HG03196 (cell line): Measurements from ENCODE around the gene ATP2B1.

Experiments used
- ATAC-seq: cut with Tn5 transposase; IDR thresholded peaks from one replicate; pipeline ENCODE4 v1.9.1; 2021; ENCODE audit not compliant: unreplicated experiment

Gene ATP2B1

DNA sequence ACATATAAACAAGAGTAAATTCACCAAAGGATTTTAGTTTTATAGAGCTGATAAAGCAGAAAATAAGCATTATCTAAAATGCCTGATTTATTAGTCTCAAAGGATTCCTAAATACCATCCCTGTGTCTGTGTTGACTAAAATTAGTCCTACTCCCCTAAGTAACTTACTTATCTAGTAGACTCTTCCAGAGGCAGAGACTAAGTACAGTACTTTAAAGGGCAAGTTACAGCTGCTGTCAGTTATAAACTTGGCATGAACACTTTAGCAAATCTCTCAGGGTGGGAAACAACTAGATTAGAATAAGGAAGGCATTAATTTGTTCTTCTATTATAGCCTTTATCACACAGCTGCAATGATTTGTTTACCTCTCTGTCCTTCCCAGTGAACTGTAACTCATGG is 46.0 kb downstream of the ATP2B1 start:
- no peak for ATAC-seq

DNA sequence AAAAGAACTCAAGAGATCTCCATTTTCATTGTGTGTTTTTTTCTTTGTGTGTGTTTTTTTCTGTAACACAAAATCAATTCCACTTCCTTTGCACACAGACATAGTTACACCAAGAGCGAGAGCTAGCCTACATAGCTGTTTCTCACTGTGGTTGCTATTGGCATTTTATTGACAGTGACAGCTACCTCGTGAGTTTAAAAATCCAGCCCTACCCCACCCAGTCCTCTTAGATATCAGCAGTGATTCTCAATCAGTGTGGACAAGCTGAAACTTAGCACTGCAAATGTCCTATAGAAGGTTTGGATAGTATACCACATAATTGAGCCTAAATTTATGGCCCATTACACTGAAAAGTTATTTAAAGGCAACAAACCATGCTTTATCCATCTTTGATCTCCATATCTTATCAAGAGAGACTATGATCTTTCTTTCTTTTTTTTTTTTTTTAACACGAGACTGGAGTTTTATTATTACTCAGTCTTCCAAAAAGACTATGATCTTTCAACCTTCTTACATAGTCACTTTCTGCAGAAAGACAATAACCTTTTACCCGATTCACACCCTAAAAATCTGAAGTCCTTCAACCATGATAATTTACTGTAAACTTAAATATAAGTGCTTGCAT is 46.8 kb downstream of the ATP2B1 start:
- no peak for ATAC-seq

DNA sequence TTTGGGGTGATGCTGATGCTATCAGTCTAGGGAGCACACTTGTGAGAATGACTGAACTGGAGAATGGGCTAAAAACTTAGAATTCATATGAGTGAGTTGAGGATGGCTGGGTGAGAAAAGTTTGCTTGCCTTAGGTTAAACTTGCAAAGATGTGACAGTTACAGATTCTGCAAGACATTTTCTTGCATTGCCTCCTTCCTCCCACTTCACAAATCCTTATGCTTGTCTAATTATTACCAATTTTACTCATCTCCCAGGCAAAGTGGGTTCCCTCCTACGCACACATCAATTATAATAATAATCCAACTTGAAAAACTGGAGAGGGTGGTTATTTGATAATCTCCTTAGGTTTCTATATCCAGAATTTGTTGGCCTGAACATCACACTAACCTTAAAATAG is 50.9 kb downstream of the ATP2B1 start:
- no peak for ATAC-seq

DNA sequence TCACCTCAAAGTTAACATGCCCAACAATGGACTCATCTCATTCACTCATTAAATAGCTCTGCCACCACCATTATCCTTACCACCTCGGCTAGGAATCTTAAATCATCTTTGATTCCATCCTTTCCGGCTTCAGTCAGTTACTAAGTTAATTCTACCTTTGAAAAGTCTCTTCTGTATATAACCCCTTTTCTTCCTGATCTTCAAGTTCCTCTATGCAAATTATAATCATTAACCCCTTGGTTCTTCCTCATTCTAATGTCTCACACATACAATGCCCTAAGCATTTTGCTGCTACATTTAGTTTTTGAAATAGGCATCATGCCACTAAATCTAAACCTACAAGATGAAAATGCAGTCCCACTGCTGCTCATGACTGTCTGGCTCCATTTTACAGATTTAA is 51.6 kb downstream of the ATP2B1 start:
- no peak for ATAC-seq

DNA sequence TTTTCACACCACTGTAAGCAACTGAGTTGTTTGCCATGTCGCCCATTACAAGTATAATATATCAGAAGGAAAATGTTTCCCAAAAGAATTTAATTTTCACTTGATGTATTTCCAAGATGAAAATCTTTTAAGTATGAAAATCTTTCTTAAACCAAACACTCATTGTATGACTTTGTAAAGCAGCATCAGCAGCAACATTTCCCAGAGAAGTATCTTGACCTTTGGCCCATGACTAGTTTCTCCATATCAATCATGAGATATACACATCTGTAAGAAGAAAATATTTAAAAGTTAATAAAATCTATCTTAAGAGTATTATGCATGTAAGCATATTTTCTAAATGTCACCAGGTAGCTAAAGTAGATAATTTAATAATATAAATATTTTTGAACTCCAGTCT is 52.8 kb downstream of the ATP2B1 start:
- ATAC-seq = no peak

DNA sequence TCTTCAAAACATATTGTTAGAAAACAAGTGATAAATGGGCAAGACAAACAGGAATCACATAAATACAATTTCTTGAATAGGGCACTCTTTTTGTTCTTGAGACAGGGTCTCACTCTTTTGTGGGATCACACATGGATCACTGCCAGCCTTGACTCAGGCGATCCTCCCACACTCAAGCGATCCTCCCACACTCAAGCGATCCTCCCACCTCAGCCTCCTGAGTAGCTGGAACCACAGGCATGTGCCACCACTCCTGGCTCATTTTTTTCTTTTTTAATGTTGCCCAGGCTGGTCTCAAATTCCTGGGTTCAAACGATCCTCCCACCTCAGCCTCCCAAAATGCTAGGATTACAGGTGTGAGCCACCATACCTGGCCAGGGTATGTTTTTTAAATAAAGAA is 57.4 kb downstream of the ATP2B1 start:
- ATAC-seq = no peak

DNA sequence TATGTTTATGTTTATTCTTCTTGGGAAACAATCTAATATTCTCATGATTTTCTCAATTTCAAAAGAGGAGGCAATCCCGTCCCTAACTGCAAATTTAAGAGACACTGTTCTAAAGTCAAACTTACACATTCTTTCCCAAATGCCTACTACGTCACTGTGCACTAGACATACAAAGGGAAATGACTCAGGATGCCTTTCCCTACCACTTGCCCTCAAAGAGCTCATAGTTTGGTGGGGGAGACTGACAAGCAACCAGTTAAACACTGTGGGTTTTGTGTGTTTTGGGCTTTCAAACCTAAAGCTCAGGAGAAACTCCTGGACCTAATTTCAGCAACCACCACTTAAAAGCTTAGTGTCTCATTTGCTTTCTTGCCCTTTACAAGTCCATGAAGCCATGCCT is 58.4 kb downstream of the ATP2B1 start:
- no peak for ATAC-seq

DNA sequence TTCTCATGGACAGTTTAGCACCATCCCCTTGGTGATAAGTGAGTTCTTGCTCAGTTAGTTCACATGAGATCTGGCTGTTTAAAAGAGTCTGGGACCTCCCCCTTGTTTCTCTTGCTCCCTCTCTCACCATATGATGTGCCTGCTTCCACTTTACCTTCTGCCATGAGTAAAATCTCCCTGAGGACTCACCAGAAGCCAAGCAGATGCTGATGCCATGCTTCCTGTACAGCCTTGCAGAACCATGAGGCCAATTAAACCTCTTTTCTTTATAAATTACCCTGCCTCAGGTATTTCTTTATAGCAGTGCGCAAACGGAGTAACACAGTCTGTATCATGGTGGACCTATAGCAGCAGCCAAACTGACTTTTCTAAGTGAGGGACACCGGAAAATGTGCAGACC is 58.8 kb downstream of the ATP2B1 start:
- no peak for ATAC-seq

DNA sequence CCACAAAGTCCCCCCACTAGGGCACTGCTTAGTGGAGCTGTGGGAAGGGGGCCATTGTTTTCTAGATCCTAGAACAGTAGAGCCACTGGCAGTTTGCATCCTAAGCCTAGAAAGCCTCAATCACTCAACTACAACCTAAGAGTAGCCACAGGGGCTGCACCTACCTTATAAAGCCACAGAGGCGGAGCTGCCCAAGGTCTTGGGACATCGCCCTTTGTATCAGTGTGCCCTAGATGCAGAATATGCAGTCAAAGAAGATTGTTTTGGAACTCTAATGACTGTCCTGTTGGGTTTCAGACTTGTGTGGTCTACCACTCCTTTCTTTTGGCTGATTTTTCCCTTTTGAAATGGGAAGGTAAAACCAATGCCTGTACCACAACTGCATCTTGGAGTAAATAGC is 59.5 kb downstream of the ATP2B1 start:
- ATAC-seq = no peak

DNA sequence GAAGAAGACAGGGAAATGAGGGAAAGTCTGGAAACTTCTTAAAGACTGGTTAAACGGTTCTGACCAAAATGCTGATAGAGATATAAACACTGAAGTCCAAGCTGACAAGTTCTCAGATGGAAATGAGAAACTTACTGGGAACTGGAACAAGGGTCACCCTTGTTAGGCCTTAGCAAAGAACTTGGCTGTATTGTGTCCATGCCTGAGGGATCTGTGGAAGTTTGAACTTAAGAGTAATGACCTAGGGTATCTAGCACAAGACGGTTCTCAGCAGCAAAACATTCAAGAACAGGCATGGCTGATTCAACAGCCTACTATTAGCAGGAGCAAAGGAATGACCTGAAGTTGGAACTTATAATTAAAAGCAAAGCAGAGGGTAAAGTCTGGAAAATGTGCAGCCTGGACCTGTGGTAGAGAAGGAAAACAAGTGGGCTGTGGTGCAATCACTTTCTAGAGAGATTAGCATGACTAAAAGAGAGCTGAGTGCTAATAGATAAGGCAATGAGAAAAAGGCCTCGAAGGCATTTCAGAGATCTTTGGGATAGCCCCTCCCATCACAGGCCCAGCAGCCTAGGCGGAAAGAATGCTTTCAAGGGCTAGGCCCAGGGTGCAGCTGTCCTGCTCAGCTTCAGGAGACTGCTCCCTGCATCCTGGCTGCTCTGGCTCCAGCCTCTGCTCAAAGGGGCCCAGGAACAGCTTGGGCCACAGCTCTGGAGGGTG is 60.3 kb downstream of the ATP2B1 start:
- no peak for ATAC-seq

DNA sequence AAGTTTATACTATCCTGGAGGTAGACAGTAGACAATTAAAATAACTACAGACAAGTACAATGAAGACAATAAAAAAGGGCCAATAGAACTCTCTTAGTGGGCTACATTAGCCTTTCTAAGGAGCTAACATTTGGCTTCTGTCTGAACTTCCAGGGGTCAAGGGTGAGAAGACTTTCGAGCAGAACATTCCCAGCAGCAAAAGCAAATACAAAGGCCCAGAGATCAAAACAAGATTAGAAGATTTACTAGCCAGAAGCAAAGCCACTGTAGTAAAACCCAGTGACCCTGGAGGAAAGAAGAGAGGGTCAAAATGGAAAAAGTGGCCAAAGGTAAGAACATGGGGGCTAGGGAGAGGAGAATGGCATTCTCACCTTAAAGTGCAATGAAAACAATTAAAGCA is 63.2 kb downstream of the ATP2B1 start:
- ATAC-seq = no peak

DNA sequence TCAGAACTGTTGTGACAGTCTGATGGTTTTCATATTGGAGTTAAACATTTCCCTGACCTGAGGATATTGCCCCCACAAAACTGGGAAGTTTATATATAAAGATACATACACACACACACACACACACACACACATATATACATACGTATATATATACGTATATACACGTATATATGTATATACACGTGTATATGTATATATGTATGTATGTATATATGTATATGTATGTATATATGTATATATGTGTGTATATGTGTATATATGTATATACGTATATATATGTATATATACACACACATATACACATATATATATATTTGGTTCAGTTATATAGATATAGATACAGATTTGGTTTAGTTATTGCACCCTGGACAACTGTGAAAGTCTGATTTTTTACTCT is 65.7 kb downstream of the ATP2B1 start:
- no peak for ATAC-seq

DNA sequence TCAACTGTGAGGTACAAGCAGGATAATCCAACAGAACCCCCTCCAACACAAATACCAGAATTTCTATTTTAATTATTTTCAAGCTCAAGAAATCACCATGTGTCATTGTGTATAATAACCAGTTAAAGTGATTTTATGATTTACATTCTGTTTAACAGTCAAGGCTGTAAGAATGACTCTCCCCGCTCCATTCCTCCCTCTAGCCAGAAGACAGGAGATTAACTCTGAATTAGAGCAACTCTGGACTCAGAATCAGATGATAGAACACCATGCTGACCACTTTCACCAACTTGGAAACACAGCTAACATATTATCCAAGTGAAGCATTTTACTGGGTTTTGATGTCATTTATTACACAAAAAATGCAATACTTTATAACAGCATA is 71.9 kb downstream of the ATP2B1 start:
- no peak for ATAC-seq

DNA sequence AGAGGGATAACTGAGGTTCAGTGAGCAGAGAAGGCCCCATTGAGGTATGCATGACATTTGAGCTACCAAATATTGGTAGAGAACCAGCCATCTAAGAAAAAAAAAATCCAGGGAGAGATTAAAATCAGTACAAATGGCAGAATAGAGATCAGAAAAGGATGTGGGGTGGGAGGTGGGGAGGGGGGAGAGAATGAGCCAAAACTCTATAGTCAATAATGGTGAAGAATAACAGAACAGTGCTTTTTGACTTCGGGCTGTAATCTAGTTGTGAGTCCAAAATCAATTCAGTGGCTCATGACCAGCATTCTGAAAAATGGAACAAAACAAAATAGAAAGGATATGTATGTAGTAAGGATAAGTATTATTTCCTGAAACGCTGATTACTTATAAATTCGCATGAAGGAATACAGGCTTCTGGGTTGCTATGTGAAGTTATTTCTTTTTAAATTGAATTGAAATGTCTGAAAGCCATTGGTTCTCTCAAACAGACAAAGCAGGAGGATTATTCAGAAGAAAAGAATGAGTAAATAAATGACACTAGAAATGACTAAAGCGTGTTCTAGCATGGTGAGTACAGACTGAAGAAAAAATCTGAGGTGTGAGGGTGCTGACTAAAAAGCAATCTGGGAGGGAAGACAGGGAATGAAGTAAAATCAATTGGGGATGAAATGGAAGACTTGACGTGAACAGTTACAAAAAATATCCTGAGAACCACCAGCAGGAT is 72.4 kb downstream of the ATP2B1 start:
- ATAC-seq = no peak

DNA sequence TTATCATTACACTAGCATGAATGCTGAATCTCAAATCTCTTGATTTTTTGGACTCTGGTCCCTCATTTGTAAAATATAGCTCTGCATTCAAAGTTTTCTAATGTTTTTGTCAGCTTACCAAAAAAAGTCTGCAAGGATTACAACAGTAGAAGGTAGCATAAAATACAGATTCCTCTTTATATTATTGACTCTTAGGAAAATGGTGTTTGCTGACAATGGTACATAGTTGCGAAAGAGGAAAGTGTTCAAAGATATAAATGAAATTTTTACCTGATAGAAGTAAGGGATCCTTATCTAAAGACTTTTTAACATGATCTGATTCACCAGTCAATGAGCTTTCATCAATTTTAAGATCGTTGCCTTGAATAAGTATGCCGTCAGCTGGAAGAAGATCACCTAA is 74.1 kb downstream of the ATP2B1 start:
- no peak for ATAC-seq

DNA sequence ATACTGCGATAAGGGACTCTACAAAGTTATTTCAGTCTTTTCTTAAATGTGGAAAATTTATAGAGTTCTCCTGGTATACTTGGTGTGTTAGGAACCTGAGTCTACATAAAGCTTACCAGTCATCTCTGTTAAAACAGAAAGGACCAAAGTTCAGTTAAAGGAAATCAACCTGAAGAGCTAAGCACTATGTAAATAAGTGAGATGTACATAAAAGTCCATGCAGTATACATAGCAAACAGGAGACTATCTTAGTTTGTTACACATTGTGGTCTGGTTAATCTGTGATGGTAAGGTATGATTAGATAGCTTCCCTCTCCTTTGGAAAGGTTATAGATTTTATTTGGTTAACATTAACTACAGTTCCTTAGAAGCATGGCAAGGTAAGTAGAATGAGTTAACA is 75.9 kb downstream of the ATP2B1 start:
- ATAC-seq = no peak

DNA sequence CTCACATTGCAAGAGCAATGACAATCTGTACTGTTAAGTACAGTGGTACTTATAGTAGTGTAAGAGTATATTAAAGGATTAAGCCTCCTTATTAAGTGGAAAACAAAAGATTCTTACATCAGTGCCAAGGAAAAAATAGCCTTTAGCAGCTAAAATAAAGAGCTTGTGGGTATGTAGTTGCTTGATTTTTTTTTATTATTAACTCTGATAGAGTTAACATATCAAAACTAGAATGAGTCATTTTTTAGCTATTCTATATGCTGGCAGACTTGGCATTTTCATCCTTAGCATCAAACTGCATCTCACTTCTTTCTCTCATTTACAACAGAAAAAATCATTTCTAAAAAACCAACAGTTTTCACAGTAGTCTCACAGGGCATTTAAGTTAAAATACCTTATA is 86.5 kb downstream of the ATP2B1 start:
- ATAC-seq = no peak

DNA sequence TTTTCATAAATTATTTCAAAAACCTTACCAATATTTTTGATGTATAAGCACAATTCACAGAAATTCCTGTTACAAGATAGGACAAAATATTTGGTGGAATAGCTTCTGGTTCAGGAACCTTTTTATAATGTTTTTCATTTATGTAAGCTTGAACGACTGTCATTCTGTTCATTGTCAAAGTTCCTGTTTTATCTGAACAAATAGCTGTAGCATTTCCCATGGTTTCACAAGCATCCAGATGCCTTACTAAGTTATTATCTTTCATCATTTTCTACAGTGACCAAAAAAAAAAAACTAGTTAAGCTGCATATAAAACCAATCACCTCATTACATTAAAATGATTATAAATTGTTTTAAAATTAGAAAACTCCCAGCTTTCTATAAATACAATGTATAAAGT is 87.1 kb downstream of the ATP2B1 start:
- ATAC-seq = no peak

DNA sequence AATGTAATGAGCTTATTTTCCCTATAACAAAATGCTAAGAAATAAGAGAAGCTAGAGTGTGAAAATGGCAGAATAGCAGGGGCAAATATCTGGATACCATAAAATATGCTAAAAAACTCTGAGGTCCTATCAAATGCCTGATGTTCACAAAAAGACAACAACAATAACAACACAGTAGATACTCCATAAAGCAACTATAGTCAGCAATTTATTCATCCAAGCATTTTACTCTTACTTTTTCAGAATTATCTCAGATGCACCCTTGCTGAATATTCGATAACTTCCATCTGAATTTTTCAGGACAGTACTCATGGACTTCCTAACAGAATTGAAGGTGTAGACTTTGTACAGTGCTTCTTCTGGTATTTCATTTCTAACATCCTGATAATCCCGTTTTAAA is 88.9 kb downstream of the ATP2B1 start:
- ATAC-seq = no peak

DNA sequence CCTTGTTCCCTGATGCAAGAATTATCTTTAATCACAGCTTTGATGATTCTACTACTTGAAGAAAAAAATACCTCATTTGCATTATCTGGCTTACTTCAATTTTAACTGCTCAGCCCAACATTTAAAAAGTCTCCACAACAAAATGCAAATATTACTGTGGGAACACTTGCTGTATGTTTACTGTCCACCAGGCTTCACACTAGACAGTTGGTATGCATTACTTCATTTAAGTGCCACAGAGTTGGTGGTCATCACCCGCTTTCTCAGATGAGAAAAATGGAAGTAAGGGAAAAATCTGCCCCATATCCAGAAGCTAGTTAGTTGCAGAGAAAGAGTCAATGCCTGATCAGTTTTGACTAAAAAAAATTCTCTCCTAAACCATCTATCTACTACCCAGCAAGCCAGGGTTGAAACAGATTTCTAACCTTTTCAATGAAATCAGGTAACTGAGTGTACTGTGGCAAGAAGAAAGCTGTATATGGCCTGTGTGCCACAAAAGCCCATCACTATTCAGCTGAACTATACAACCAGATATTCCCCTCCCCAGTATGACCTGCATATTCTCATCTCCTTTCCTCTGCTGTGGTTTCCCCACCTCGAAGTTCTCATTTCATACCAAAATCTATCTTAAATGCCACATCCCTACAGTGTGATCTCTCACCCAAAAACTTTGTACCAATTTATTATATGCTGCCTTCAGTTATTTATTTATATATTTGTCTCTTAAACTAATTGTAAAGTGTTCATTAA is 90.3 kb downstream of the ATP2B1 start:
- no peak for ATAC-seq

DNA sequence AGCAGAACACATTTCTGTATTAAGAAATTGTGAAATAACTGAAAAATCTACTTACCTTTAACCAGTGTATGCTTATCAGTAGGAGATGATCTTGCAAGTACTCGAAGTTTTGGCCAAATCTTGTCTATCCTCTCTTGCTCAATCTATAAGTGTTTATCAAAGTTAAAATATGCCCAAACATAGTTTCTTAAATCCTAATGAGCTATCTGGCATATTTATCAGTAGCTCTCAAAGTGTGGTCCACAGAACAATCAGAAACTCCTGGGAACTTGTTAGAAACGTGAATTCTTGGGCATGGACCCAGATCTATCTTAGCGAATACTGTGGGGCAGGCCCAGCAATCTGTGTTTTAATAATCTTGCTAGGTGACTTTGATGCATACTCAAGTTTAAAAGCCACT is 98.3 kb downstream of the ATP2B1 start:
- no peak for ATAC-seq

DNA sequence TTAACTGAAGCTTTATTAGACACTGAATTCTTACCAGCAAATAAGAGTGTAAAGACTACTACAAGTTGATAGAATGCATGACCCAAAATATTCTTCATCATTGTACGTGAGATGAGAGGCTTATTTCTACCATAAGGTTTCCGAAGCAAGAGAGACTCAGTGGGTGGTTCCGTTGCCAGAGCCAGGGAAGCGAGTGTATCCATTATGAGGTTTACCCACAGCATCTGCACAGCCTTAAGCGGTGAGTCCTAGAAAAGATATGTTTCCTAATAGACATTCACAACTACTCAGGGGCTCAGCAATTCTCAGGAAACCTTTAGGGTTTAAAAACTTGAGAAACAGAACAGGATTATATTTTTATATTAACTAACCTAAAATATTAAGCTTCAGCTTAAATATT is 105.0 kb downstream of the ATP2B1 start:
- ATAC-seq = no peak
